PC-9 (cell line): ENCODE results near the gene GPR42. TPM values are rescaled to one million over a fixed set of nuclear protein-coding genes. Genes with fewer than 3 reads are reported as not detected.

Experiments used
- BruUV-seq: library from RNA; stranded (reverse); fragments of 400-500 nt; replicated peaks from 2 replicates; lab custom pipeline; 2021; lab: Mats Ljungman, UMichigan
- CTCF ChIA-PET: fragments of 300-600 bp; sonication (Branson Sonifier 250); formaldehyde crosslinking; loops from one replicate; lab custom pipeline; 2022; ENCODE audit warnings: antibody characterized with exemption; lab: Charles Lee
- POLR2A ChIA-PET: fragments of 300-600 bp; sonication (Branson Sonifier 250); formaldehyde crosslinking; loops from one replicate; lab custom pipeline; 2022; ENCODE audit warnings: antibody characterized with exemption; ENCODE audit not compliant: unreplicated experiment; lab: Charles Lee
- DNase-seq, 2 experiments: peaks; one replicate each; pipeline versions ENCODE4 v3.0.0 to v3.0.0-alpha.2; 2015 to 2022; ENCODE audit warnings: mixed read lengths in 1 of 2
- H2AFZ ChIP-seq: fragments of 200-600 bp; sonication (generic); 2 replicates; pipeline ENCODE4 v1.8.1; 2017; ENCODE audit warnings: antibody characterized with exemption
- H3F3A ChIP-seq: fragments of 200-600 bp; sonication (generic); 2 replicates; pipeline ENCODE4 v1.8.1; 2017; ENCODE audit warnings: antibody characterized with exemption, mild to moderate bottlenecking, low read depth; ENCODE audit not compliant: insufficient read depth
- H3K27ac ChIP-seq: fragments of 200-600 bp; sonication (generic); 2 replicates; pipeline ENCODE4 v1.6.1; 2016; ENCODE audit warnings: mixed run types
- H3K27me3 ChIP-seq: fragments of 200-600 bp; sonication (generic); 2 replicates; pipeline ENCODE4 v1.6.1; 2016; ENCODE audit warnings: low read depth, mixed run types; ENCODE audit not compliant: insufficient read depth
- H3K36me3 ChIP-seq: fragments of 200-600 bp; sonication (generic); 2 replicates; pipeline ENCODE4 v1.6.1; 2016; ENCODE audit warnings: low read depth, mixed run types
- H3K4me1 ChIP-seq: fragments of 200-600 bp; sonication (generic); replicated peaks from 2 replicates; pipeline ENCODE4 v1.6.1; 2016; ENCODE audit warnings: mixed run types; ENCODE audit not compliant: insufficient read depth
- H3K4me2 ChIP-seq: fragments of 200-600 bp; sonication (generic); 2 replicates; pipeline ENCODE4 v1.6.1; 2017; ENCODE audit warnings: mixed run types
- H3K4me3 ChIP-seq: fragments of 200-600 bp; sonication (generic); 2 replicates; pipeline ENCODE4 v1.6.1; 2016; ENCODE audit warnings: mixed run types
- H3K79me2 ChIP-seq: fragments of 200-600 bp; sonication (generic); 2 replicates; pipeline ENCODE4 v1.6.1; 2017; ENCODE audit warnings: low read depth, mixed run types
- H3K9me2 ChIP-seq: fragments of 200-600 bp; sonication (generic); 2 replicates; pipeline ENCODE4 v1.8.1; 2017; ENCODE audit warnings: mild to moderate bottlenecking; ENCODE audit not compliant: insufficient read depth
- H3K9me3 ChIP-seq: fragments of 200-600 bp; sonication (generic); 2 replicates; pipeline ENCODE4 v1.8.1; 2016; ENCODE audit warnings: low read depth; ENCODE audit not compliant: insufficient read depth
- H4K20me1 ChIP-seq: fragments of 200-600 bp; sonication (generic); 2 replicates; pipeline ENCODE4 v1.8.1; 2017; ENCODE audit not compliant: insufficient read depth
- EZH2 ChIP-seq: fragments of 200-600 bp; sonication (generic); IDR thresholded peaks from 2 replicates; pipeline ENCODE4 v1.8.0; 2017; ENCODE audit warnings: antibody characterized with exemption, low read depth
- intact Hi-C: fragments of 100-400 bp; cut with micrococcal nuclease; formaldehyde crosslinking; loops from one replicate; pipeline ENCODE4 v1.10.0; 2022; ENCODE audit not compliant: unreplicated experiment
- total RNA-seq: library from RNA; stranded (reverse); gene quantifications from 2 replicates; pipeline ENCODE4 v1.2.3, GENCODE V29; 2021
- TF ChIP-seq, protein P1 (sequence below): fragments of 200-600 bp; sonication (generic); conservative IDR thresholded peaks from 2 replicates; pipeline ENCODE4 v1.6.1; 2017; ENCODE audit warnings: mixed run types, antibody characterized with exemption, mild to moderate bottlenecking, moderate library complexity

Gene GPR42
- total RNA-seq, 1 experiment from 2014 or later: not detected

DNA sequence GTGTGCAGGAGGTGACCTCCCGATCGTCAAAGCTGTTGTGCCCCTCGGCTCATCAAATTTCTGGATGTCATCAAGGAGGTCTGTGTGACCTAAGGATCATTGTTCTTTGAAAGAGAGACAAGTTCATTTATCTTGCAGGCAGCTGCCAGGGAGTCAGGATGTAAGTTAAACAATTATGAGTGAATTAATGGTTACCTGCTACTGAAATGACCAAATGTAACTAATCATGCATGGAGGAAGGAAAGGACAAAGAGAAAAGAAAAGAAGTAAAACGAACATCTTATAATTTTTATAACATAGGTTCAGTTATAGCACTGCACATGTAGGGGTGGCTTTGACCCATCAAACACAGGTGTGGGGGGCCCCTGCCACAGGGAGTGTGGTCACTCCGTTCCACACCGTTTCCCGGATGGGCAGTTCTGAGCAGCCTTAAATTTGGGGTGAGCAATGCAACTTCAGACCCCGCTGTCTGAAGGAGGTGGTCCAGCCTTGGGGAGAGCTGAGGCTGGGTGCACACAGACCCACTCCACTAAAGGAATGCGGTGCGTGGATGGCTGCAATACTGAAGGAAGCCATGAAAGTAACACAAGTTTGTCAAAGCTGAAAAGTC lies 36.6 kb upstream of the GPR42 start:
- H3K27ac ChIP-seq: no peak overlapping the region
- CTCF ChIA-PET: no interaction called here
- H3K36me3 ChIP-seq: peaks cover 30% of the 10 kb centered on the region
- DNase-seq: no peak
- no peaks in the 10 kb centered on the region for H3K27me3 ChIP-seq
- no TSS peak for BruUV-seq
- no peak for TF ChIP-seq EZH2
- TF ChIP-seq, protein P1, sequence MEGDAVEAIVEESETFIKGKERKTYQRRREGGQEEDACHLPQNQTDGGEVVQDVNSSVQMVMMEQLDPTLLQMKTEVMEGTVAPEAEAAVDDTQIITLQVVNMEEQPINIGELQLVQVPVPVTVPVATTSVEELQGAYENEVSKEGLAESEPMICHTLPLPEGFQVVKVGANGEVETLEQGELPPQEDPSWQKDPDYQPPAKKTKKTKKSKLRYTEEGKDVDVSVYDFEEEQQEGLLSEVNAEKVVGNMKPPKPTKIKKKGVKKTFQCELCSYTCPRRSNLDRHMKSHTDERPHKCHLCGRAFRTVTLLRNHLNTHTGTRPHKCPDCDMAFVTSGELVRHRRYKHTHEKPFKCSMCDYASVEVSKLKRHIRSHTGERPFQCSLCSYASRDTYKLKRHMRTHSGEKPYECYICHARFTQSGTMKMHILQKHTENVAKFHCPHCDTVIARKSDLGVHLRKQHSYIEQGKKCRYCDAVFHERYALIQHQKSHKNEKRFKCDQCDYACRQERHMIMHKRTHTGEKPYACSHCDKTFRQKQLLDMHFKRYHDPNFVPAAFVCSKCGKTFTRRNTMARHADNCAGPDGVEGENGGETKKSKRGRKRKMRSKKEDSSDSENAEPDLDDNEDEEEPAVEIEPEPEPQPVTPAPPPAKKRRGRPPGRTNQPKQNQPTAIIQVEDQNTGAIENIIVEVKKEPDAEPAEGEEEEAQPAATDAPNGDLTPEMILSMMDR: no peak
- POLR2A ChIA-PET: no interaction called here
- H3K4me1 ChIP-seq: no peaks in the 10 kb centered on the region
- peaks cover 10% of the 10 kb centered on the region; the same call in 1 of the 2 replicates for H4K20me1 ChIP-seq
- H3K9me2 ChIP-seq: no peaks in the 10 kb centered on the region
- intact Hi-C loops: no loop called here
- no peaks in the 10 kb centered on the region for H3K9me3 ChIP-seq
- H2AFZ ChIP-seq: no peak overlapping the region
- no peak overlapping the region for H3K4me3 ChIP-seq
- H3K4me2 ChIP-seq: no peak overlapping the region
- no peaks in the 10 kb centered on the region for H3F3A ChIP-seq
- no peaks in the 10 kb centered on the region for H3K79me2 ChIP-seq

GRCh38 chr19:35336166-35336955 lies 34.5 kb upstream of the GPR42 start:
- POLR2A ChIA-PET: no interaction called here
- no peak overlapping the region for H3K27ac ChIP-seq
- no peaks in the 10 kb centered on the region for H3K9me3 ChIP-seq
- TF ChIP-seq, protein P1: no peak
- no peak for TF ChIP-seq EZH2
- CTCF ChIA-PET: no interaction called here
- DNase-seq: no peak
- H4K20me1 ChIP-seq: peaks cover 6% of the 10 kb centered on the region; the same call in 1 of the 2 replicates
- no peaks in the 10 kb centered on the region for H3K4me1 ChIP-seq
- H3K36me3 ChIP-seq: peaks cover 18% of the 10 kb centered on the region
- BruUV-seq: no TSS peak
- no peak overlapping the region for H3K4me2 ChIP-seq
- H3K79me2 ChIP-seq: no peaks in the 10 kb centered on the region
- H3K4me3 ChIP-seq: no peak overlapping the region
- peaks cover 4% of the 10 kb centered on the region; the same call in 1 of the 2 replicates for H3F3A ChIP-seq
- H3K9me2 ChIP-seq: no peaks in the 10 kb centered on the region
- intact Hi-C loops: no loop called here
- no peaks in the 10 kb centered on the region for H3K27me3 ChIP-seq
- H2AFZ ChIP-seq: no peak overlapping the region

DNA sequence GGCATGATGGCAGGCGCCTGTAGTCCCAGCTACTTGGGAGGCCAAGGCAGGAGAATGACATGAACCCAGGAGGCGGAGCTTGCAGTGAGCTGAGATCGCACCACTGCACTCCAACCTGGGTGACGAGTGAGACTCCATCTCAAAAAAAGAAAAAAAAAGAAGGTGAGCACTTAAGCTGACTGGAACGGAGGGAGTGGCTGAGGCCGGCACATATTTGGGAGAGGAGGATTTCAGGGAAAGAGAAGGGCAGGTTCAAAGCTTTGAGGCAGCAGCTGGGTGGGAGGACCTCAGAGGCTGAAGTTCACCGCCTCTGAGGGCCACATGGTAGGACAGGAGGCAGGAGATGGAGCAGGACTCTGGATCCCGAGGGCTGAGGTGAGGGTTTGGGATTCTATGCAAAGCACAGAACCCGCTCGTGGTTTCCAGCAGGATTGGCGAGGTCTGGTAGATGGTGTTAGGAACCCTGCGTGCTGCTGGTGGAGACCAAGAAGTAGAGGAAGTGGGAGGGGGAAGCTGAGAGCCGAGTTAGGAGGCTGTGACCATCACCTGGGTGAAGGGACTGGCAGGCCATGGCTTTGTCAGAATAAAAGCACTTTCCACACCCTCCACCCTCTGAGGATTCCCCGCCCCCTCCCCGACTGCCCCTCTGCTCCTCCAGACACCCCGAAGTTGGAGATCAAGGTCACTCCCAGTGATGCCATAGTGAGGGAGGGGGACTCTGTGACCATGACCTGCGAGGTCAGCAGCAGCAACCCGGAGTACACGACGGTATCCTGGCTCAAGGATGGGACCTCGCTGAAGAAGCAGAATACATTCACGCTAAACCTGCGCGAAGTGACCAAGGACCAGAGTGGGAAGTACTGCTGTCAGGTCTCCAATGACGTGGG lies 33.5 kb upstream of the GPR42 start:
- H3F3A ChIP-seq: peaks cover 4% of the 10 kb centered on the region; the same call in 1 of the 2 replicates
- H3K4me1 ChIP-seq: no peaks in the 10 kb centered on the region
- H2AFZ ChIP-seq: no peak overlapping the region
- POLR2A ChIA-PET: no interaction called here
- H4K20me1 ChIP-seq: peaks cover 6% of the 10 kb centered on the region; the same call in 1 of the 2 replicates
- no peak overlapping the region for H3K4me3 ChIP-seq
- H3K27me3 ChIP-seq: no peaks in the 10 kb centered on the region
- no peaks in the 10 kb centered on the region for H3K9me3 ChIP-seq
- no peaks in the 10 kb centered on the region for H3K9me2 ChIP-seq
- intact Hi-C loops: no loop called here
- DNase-seq: no peak
- H3K36me3 ChIP-seq: peaks cover 18% of the 10 kb centered on the region
- H3K27ac ChIP-seq: no peak overlapping the region
- no peak overlapping the region for H3K4me2 ChIP-seq
- no peak for TF ChIP-seq EZH2
- TF ChIP-seq, protein P1: no peak
- CTCF ChIA-PET: no interaction called here
- BruUV-seq: no TSS peak
- H3K79me2 ChIP-seq: no peaks in the 10 kb centered on the region
